ENCODE data around the gene ZNF473.

DNA sequence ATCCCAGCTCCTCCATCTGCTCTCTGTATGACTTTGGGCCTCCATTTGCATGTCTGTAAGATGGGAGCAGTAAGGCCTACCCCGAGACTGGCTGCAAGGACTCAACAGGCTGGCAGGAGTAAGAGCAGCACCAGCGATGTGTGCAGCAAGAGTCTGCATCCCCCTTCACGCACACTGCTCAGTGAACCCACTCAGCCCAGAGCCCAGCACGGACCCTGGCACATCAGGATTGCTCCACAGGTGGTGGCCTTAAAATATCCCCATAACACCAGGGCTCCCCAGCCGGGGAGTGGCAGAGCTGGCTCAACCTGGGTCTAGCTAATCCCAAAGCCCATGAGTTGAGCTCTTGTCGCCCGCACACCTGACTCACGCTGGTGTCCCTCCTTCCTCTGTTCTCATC is 24.0 kb upstream of the ZNF473 start:
- no peak for TF ChIP-seq CTCF (IDR thresholded peaks at IDR 0.05)
- no peak for TF ChIP-seq EZH2 (IDR thresholded peaks at IDR 0.05; ENCODE audit: borderline replicate concordance, insufficient read depth, low read depth, low read length, poor library complexity, severe bottlenecking)

Data from B cell (primary cell).